Activated effector memory CD4-positive, alpha-beta T cell treated with Interleukin-2 at 50 U/mL for 16 hours (primary cell): Measurements from ENCODE around the gene PCGF1.

Experiments
- DNase-seq: peaks from one replicate; pipeline ENCODE4 v3.0.0-alpha.2; 2020

Gene PCGF1

DNA sequence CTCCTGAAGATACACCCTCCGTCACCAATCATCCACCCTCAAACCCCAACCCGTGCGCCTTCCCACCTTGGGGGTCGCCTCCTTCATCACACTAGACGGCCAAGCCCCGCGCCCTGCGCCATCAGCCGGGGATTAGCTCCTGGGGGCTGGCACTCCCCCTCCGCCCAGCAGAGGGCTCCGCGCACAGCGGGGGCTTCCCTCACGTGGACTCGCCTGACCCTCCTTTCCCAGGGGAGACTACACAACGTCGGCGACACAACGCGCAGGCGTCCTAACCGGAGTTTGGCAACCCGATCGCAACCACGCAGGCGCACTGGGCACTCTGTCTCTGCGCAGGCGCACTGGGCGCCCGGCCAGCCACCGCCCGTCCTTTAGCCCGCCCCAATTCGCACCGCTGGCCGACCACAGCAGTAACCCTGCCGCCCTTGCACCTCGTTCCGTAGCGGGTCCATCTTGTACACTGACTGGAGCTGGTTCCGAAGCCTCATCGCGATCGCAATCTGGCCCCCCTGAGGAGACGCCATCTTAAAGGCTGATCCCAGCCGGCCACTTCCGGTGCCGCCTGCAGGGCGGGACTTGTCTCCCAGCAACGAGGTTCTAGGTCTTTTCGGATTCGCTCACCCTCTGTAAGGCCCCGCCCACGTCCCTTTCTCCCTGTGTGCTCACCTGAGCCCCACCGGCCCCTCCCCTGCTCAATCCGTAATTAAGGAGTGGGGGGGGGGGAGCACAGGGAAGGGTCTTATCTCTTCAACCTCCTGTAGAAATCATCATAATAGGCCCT, at the start of gene PCGF1:
Gene PCGF1 (minus strand): TSS at position 551 of the 781 bp plus-strand sequence. CDS start 27 bp downstream, at position 524.
- peak; percentile 98 for DNase-seq

DNA sequence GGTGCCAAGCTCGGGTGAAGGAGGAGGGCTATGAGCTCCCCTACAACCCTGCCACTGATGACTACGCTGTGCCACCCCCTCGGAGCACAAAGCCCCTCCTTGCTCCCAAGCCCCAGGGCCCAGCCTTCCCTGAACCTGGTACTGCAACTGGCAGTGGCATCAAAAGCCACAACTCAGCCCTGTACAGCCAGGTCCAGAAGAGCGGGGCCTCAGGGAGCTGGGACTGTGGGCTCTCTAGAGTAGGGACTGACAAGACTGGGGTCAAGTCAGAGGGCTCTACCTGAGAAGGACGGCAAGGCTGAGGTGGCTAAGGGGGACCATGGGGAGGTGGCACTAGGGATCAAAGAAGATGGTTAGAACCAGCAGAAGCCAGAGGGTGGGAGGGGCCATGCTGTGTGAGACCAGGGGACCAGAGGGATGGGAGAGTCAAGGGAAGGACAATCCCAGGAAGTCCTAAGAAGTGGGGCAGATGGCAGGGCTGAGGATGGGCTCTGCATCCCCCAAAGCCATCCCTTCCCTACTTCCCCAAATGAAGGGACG, 49.4 kb upstream of the PCGF1 start:
- DNase-seq, result no peak

DNA sequence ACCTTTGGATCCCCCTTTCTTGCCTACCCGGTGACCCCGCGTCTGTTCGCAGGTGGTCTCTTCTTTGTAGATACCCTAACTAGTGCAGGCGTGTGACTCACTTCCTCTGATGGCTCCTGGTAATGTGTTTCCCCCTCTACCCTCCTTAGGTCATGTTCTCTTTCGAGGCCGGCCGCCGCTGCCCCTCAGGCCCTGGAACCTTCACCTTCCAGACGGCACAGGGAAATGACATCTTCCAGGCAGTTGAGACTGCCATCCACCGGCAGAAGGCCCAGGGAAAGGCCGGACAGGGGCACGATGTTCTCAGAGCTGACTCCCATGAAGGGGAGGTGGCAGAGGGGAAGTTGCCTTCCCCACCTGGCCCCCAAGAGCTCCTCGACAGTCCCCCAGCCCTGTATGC, 48.7 kb upstream of the PCGF1 start:
- no peak for DNase-seq

DNA sequence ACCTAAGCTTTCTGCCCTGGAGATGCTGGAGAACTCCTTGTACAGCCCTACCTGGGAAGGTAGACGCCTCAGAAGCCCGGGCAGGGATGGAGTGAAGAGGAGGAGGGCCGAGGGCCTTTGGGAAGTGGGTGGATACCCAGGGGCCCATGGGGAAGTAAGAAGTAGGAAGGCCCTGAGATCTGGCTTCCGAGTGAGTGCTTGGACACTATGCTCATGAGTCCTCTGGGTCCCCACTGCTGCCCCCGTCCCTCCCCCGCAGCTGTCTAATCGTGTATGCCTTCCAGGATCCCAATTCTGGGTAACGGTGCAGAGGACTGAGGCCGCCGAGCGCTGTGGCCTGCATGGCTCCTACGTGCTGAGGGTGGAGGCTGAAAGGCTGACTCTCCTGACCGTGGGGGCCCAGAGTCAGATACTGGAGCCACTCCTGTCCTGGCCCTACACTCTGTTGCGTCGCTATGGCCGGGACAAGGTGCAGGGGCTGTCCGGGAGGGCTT, 48.2 kb upstream of the PCGF1 start:
- no peak for DNase-seq

DNA sequence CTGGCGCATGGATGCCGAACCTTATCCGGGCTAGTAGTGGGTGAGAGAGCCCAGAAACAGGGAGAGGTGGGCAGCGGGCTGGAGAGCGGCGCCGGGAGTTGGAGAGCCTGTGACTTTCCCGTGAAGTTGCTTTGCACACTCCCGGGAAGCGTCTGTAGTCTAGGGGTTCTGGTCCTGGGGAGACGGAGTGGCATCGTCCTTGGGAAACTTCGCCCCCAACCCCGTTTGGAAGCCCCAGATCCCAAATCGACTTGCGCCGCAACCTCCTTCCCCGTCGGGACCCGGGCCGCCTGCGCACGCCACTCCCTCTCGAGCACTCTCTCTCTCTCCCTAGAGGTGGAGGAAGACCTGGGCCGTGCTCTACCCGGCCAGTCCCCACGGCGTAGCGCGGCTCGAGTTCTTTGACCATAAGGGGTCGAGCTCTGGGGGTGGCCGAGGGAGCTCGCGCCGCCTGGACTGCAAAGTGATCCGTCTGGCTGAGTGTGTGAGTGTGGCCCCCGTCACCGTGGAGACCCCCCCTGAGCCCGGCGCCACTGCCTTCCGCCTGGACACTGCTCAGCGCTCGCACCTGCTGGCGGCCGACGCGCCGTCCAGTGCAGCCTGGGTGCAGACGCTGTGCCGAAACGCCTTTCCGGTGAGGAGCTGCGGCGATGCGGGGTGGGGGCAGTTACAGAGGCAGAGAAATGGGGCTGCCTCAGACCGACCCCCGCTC, 47.5 kb upstream of the PCGF1 start:
- peak; percentile 19 for DNase-seq

DNA sequence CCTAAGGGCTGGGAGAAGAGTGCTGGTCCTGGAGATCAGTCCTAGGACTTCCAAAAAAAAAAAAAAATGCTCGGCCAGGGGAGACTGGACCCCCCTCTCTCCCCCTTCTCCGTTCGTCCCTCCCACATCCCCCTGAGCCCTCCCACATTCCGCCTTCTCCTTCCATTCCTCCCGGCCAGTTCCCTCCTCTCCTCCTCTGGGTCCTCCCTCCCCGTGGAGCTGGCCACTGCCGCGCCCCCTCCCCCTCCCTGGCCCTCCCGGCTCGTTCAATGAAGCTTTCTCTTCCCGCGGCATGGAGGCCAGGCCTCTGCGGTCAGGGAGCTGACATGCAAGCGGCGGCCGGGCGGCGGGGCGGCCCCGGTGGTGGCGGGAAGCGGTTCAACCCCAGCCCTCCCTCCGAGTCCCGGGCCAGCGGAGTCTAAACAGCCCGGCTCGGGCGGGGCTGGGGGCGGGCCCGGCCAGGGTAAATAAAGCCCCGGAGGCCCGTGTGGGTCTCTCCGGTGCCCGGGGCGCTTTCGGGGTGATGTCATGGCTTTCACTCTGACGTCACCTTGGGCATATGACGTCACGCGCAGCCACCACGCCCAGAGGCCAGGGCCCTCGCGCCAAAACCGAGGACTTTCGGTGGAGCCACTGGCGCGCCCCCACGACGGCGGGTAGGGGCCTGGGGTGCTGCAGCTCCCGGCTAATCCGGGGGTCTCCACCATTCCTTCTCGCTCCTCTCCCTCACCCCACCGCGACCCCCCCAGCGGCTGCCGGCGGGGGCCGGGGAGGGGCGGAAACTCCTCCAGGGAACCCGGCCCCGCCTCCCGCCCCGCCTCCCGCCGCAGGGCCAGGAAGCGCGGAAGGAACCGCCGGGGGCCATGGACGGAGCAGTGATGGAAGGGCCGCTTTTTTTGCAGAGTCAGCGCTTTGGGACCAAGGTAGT, 46.7 kb upstream of the PCGF1 start, which contains the start of the genes DOK1 and LOXL3:
Gene DOK1 (plus strand): TSS at position 829 of the 928 bp plus-strand sequence. CDS start 35 bp downstream, at position 864.
Gene LOXL3 (minus strand): TSS at position 51 of the 928 bp plus-strand sequence. CDS start 1,308 bp downstream, outside the sequence.
- DNase-seq, result peak; percentile 74

DNA sequence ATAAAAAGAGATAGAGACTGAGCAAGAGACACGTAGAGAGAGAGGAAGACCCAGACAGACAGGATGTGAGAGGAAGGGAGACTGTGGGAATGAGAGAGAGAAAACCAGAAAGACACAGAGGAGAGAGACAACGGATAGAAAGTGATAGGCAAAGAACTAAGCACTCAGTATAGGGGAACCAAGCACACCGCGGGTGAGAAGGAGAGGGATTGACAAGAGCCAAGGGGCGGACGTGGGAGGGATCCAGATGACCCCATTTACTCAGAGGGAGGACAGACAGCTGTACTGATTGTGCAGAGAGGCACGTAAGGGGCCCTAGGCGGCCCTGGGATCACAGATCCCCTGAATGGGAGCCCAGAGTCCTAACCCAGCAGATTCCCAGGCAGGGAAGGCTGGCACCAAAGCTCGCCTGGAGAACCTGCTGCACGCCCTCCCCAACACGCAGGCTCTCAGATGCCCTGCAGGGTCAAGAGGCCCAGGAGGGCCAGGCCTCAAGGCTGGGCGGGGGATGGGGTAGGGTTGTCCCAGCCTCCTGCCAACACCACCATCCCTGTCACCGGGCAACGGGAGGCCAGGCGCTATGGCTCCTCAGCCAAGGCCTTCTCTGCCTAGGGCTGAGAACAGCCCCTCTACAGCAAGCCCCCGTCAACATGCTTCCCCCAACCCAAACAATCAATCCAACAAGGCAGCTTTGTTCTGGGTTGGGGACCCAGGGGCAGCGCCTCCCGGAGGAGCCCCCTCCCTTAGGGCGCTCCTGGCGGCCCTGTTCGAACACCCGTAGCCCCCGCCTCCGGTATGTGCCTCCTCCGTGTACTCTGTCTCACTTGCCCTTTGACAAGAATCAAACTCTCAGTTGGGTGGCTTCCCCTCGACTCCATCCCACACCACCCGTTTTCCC, 45.7 kb upstream of the PCGF1 start:
- DNase-seq, result no peak

DNA sequence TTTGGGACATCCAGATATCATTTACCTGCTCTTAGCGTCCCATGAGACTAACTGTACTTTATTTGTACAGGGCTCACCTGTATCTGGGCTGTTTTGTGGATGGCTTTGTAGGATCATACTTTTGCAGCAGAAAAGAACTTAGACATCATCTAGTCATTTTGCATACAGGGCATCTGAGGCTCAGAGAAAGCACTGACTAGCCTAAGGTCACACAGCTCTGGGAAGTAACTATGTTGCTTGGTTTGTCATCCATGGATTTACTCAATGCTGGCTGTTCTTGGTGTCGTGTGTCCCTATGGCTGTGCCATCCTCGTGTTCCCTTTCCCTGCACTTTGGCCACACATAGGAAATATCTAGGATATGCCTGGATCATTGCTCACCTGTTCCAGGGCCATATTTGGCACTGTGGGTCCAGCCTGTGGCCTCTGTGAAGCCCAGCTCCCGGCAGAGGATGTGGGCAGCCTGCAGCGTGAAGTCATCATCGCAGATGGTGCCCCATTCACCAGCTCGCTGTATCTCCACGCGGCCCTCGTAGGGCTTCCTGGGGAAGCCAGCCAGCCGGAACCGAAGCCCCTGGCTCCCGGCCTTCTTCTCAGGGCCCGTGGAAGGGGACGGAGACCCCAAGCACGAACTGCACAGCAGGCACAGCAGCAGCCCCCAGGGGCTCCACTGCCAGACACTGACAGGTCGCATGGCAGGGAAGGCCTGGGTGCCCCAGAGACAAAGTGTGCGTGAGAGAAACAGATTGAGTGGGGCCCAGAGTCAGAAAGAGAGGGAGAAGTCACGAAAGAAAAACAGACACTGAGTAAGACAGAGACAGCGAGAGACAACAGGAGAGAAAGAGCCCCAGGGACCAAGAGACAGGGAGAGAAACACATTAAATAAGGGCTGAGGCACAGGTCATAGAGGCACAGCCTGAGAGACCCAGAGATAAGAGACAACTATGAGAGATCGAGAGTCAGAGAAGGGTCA, 44.7 kb upstream of the PCGF1 start:
- DNase-seq, result no peak

DNA sequence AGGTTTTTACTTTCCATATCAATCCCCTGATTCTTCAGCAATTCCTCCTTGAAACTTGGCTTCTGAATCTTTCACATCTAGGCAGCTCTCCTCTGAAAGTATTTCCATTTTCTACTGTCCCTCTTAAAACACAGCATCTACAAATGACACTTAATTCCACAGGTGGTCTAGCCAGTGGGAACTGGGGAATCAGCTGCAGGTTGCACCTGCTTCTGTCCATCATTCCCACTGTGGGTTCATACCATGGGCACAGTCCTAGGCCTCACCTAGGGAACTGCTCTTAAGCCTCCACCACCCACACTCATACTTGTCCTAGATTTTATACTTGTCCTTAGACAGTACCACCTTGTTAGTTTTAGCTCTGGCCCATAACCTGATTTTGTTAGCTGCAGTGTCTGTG, 44.0 kb upstream of the PCGF1 start:
- no peak for DNase-seq

DNA sequence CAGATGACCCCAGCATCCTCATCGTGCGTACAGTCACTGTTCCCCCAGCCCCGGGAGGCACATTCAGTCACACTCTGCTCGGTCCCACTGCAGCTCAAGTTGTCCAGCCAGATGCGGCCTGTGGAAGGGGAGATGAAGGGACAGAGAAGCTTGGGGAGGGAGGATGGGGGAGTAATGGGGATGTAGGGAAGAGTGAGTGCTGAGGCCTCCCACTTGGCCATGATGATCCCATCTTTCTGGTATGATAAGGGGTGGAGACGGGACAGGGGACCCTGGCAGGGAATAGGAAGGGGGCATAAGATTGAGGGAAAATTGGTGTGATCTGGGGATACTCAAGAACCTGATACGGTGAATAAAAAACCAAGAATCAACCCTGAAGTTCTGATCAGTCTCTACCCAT, 42.7 kb upstream of the PCGF1 start:
- DNase-seq, result no peak

DNA sequence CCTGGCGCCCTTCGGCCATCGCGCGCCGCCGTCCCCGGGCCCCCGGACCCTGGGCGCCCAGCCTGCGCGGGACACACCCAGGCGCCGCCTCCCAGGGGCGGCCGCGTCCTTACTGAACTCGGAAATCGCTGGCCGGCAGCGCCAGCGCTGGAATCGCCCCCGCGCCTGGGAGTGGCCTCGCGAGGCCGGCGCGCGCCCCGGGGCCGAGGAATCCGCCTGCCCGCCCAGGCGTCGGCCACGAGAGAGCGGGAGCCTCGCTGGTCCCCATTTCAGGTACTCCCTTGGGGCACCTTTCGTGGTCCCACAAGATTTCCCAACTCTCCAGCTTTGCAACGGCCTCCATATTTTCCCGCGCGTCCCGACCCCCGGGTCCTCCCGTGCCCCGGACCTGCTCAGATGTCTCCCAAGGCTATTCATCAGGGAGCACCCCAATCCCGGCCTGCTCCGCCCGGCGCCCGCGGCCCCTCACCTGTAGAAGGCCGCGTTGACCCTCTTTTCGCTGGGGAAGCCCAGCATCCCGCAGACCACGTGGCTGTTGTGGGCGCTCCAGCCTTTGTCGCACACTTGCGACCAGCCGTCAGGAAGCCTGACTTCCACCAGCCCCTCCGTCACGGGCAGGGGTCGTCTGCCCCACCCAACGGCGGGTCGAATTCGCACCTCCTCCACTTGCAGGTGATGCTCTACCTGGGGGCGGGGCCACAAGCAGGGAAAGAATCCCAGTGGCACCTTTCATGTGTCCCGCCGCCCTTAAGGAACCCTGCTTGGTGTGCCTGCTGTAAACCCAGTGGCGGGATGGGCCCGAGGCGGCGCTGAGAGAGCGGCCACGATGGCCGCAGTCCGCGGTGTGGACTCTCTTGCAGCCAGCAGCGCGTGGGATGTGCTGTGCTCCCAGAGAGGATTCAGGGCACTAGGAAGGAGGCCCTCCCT, 41.7 kb upstream of the PCGF1 start:
- no peak for DNase-seq

DNA sequence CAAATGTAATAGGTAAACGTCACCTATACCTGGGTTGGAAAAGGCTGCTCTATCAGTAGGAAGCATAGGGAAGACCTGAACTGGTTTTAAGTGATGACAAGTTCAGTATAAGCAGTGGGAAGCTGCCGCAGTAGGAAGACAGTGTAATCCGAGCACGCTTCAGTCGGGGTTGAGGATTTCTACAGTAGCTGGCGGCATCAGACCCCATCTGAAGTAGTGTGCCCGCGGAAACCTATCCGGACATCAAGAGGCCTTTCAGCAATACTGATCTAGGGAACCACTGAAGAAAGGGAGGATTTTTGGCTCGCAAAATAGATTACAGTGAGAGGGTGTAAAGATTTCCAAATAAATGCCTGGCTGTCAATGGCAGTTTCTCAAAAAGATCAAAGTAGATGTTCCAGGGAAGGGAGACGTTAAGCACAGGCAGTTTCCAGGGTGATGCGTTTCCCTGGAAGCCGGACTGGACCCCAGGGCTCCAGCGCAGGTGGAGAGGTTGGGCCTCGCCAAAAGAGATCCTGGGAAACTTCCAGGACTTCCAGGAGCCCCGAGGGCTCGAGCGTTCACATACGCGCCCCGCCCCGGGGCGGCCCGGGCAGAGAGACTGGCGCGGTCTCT, 40.9 kb upstream of the PCGF1 start:
- no peak for DNase-seq

DNA sequence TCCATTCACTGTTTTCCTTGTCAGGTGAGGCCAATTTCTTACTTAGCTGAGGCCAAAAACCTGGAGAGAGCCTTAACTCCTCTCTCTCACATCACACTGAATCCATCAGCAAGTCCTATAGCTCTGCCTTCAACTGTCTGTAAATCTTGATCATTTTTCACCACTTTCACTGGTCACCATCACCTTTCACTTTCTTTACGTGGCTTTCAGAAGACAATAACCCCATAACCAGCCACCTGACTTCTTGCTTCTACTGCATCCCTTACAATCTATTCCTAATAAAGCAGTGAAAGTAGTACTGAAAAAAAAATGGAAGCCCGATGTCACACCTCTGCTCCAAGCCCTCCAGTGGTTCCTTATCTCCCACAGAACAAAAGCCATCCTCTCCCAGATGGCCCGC, 38.5 kb upstream of the PCGF1 start:
- no peak for DNase-seq

DNA sequence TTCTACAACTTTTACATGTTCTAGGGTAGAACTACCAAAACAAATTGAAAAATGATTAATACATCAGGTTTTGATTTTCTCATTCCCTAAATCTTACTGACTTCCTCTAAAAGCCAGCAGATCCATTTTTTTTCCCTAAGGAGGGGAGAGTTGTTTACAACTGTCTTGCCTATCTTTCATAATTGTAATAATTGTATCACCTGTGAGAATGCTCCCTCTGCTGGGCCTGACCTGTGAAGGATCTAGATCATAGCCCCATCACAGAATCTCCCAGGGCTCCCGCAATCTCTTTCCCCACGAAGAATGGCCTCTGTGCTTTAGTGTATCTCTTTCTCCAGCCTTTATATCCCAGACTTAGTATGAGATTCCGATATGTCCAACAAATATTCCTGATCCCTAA, 37.1 kb upstream of the PCGF1 start:
- no peak for DNase-seq

DNA sequence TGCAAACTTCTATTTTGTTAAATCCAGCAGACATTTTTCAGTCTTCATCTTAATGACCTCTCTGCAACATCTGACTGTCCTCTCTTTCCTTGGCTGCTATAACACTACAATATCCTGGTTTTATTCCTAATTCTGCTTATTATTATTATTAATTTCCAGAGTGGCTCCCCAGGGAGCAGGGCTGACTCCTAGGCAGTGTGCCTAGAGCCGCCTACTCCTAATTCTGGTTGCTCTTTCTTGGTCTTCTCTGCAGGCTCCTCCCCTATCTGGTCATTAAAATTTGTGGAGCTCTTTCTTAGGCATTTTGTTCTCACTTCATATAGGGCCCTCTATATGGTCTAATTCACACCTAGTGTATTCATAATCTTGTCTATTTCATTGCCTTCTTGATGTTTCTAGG, 35.5 kb upstream of the PCGF1 start:
- DNase-seq, result no peak

DNA sequence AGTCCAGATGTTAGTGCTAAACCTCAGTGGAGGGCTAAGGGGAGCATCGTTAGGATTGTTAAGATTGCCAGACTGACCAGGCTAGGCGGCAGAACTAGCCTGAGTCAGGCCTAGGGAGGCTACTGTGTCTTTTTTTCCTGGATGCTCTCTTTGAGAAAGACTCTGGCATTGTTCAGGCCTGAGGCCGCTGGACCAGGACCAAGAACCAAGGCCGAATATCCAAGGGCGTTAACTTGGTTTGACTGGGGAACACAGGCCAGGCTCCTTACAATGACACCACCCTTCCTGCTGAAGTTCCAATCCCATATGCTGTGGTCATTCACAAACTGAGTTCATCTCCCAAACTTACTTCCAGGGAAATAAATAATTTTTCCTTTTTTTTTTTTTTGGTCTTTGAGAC, 32.8 kb upstream of the PCGF1 start:
- no peak for DNase-seq

DNA sequence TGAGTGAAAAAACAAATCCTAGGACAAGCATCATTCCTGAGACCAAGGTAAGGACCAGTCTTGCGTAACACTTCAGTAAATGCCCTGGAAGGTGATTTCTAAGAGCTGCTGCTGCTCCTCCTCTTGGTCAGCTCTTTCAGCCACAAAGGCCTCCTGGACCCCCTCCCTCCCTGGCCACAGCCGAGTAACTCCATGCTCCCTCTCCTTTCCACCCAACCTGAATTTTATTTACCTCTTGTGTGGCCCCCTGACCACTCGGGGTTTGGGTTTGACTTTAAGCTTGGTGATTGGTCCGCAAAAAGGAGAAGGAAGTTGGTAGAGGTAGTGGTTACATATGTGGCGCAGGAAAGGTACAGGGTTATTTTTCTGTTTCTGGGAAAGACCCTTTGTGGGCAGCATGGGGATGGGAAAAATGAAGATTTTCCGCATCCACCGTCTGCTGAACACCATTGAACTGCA, 31.4 kb upstream of the PCGF1 start:
- no peak for DNase-seq

DNA sequence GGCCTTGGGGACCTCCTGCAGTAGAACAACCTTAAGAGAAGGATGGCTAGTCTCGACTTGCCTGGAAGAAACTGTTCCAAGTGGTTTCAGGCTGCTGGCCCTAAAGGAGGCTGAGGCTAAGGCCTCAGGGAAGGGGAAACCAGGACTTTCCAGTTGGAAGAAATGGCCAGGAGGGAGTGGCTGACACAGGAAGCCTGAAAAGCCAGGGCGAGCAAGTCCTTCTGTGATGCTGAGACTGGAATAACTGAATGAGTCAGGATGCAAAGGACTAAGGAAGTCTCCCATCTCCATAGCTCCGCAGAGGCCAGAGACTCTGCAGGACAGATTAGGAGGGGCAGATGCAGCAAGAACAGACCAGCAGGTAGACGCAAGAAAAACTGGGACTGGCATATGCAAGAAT, 29.6 kb upstream of the PCGF1 start:
- DNase-seq, result no peak
